Activated gamma-delta T cell (primary cell): Measurements from ENCODE around the gene CORO1C.
"Not testable (repeated sequence)": the region's sequence is repeated elsewhere in the genome, so short reads cannot be mapped to it uniquely, and the experiment has no call there.

Source experiments
- DNase-seq: peaks from one replicate; lab custom pipeline; 2025; lab: John Stamatoyannopoulos, UW

CORO1C gene

DNA sequence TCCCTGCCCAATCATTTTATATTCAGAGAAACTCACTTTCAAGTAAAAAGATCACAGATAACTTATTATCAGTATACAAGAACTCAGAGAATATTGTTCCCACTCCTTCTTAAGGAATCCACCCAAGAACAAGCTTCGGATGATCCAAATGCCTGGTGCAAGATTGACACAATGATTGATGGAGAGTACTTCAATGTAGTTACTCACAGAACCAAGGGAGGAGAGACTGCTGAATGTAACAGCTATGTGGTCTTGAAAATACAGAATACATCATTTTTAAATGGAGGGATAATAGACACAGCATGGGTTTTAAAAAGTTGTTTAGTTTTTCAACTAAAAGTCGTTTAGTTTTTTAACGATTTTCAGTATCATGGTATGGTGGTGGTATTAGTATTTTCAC is 59.3 kb downstream of the CORO1C start:
- DNase-seq, result no peak

DNA sequence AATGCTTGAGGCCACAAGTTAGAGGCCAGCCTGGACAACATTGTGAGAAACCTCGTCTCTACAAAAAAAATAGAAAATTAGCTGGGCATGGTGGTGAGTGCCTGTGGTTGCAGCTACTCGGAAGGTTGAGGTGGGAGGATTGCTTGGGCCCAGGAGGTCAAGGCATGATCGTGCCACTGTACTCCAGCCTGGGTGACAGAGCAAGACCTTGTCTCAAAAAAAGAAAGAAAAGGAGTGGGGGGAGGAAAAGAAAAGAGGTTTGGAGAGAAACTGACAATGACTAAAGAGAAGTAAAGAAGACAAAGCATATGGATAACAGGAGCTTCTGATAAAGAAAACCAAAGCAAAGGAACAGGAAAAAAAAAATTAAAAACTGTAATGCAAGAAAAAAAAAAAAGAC is 60.2 kb downstream of the CORO1C start:
- DNase-seq, result no peak

DNA sequence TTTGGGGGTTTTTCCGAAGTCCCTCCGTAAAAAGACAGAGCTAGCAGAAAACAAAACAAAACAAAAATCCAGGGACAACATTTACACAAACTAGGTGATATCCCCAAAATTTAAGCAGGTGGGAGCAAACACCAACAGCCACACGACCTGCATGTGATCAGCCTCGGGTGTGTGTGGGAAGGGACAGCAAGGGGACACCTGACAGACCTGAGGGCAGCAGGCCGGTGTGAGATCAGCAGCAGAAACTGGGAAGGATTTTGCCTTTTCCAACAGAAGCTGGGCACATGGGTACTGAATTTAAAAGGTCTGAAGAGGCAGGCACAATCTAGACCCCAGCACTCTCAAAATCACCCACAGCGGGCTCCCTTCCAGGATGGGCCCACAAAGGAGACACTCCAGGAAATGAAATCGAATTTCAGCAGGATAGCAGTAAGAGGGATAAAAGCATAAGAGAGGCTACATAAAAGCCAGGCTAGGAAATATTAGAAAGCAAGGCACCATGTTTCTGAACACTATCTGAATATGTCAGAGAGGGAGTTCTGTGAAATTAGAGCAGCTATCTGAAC is 61.2 kb downstream of the CORO1C start:
- DNase-seq, result no peak

DNA sequence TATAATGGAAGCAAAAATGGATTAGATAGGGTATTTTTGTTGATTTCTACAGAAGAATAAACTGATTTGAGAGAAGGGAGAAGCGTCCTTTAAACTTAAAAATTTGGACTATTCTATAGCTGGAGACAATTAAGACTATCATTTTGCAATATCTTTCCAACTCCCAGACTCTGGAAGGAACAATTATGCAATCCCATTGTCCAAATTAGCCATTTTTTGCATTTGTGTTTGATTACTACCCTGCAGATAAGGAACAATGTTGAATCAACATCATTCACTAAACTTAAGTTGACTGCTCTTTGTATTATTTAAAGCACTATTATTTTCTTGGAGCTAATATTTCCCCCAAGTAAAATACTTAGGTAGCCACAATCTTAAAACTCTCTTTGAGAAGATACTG is 62.8 kb downstream of the CORO1C start:
- no peak for DNase-seq

DNA sequence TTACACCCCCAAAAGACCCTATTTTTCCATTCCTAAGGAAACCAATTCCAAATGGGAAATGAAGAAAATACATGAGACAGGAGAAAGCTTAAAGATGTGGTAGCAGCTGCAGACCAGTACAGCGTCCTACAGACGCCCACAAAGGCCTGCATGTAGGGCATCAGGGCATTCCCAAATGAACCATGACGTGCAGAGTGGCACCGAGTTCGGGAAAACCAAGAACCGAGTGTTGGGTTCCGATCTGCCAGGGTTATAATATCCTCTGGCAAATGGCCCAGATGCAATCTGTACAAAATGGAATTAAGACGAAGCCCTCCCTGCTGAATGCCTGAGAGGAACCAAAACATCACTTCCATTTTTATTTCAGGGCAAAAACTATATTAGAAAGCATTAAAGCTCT is 63.3 kb downstream of the CORO1C start:
- no peak for DNase-seq

DNA sequence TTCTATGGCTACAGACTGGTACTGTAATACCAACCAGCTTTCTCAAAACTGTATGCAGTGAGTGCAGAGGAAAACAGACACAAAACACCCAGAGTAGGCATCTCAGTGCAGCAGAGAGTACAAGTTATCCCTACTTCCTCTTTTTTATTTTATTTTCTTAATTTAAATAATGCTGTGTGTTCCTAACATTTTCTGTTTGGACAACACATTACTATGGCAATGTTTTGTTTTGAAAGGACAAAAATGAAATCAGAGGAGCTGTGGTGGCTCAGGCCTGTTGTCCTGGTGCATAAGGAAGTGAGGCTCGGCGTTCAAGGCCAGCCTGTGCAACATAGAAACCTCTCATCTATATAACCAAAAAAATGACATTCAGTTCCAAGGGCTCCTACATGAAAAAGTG is 64.0 kb downstream of the CORO1C start:
- no peak for DNase-seq

- no peak for DNase-seq
These were observed 64.9 kb downstream of the CORO1C start for GRCh38 chr12:108666401-108666881.

DNA sequence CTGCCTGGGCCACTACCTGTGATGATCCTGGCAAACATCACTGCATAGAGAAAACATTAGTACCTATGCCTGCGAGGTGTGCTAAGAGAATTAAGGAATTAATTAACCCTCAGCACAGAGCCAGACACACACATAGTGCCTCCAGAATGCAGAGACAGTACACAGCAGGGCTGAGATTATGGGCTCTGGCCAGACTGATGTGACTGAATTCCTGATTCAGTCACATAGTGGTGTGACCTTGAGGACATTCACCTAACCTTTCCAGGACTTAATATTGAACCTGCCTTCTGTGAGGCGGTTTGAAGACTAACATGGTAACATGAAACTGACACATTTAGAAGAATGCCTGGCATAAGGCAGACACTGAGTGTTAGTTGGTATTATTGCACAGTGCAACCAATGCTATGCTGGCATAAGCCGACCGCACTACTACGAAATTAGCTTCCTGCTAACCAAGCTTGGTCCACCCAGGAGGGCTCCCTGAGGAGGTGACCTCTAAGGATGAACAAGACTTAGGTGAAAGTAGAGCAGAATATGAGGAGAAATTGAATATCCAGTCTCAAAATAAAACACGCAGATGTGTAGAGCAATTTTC is 65.6 kb downstream of the CORO1C start:
- no peak for DNase-seq

GRCh38 chr12:108664338-108665258 is 66.7 kb downstream of the CORO1C start:
- DNase-seq, result no peak

DNA sequence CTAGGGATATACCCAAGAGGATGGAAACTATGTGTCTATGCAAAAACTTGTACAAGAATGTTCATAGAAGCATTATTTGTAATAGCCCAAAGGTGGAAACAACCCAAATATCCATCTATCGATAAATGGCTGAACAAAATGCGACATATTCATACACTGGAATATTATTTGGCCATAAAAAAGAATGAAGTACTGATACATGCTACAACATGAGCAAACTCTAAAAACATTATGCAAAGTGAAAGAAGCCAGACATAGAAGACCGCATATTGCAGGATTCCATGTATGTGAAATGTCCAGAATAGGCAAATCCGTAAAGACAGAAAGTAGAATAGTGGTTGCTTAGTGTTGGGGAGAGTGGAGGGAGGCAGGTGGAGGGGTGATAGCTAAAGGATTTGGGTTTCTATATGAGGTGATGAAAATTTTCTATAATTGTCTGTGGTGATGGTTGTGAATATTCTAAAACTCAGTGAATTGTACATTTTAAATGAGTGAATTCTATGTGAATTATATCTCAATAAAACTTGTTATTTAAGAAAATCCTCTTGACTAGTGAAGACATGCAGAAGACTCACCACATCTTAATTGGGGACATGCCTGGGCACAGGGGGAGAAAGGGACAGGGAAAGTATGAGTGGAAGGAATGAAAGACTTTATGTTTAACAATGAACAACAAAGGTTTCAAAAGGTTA is 67.8 kb downstream of the CORO1C start:
- DNase-seq, result no peak

DNA sequence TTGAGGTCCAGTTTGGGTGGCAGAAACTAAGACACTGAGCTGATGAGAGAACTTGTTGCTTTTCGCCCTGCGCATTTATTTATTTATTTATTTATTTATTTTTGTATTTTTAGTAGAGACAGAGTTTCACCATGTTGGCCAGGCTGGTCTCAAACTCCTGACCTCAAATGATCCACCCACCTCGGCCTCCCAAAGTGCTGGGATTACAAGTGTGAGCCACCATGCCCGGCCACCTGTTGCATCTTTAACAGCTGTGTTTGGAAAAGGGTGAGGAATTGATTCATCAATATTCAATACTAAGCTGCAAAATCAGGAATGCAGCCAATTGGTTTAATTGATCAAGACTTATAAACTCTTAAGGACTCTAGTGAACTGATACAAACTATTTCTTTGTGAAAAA is 73.2 kb downstream of the CORO1C start:
- not testable (repeated sequence) for DNase-seq

DNA sequence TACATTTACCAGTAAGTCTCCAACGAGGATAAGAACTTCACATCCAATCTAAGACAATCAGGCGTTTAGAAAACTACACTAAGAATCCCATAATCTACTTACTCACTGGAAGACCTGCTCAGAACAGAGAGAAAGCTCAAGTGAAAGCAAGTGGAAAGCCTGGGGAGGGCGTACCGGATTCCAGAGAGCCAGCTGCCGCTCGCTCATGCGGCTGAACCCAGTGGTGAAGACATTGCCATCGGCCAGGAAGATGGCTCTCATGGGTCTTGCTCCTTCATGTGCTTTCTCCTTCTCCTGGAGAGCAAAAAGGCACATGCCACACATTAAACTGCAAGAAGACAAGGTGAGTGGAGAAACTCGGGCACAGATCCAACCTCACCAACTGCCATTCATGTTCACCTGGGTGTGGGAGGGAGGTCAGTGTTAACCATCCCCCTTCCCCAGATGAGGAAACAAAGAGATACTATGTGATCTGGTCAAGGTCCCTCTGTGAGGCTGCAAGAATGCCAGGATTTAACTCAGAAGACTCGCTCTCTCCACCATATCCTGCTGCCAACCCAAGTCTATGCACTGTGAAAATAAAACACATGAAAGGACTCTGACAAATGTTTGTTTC is 74.1 kb downstream of the CORO1C start:
- no peak for DNase-seq

GRCh38 chr12:108656247-108656646 is 75.1 kb downstream of the CORO1C start:
- not testable (repeated sequence) for DNase-seq

GRCh38 chr12:108655812-108656175 is 75.5 kb downstream of the CORO1C start:
- not testable (repeated sequence) for DNase-seq

- DNase-seq, result not testable (repeated sequence)
These were observed 76.7 kb downstream of the CORO1C start for GRCh38 chr12:108654622-108655021.

DNA sequence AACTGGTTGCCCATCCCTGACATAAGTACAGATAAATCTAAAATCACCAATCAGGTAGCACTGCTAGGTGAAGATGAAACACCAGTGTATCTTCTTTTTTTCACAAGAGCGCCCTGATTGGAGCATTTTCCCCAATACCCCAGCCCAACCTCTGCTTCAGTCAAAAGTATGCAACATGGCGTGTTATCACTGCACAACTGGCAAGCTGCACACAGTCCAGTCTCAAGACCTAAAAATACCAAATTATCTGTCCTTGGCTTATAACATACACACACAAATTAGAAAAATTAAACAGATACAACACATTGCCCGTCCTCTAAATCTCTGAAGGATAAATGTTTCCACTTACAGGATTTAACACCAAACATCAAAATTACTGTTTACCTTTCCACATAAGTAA is 77.4 kb downstream of the CORO1C start:
- DNase-seq, result no peak

DNA sequence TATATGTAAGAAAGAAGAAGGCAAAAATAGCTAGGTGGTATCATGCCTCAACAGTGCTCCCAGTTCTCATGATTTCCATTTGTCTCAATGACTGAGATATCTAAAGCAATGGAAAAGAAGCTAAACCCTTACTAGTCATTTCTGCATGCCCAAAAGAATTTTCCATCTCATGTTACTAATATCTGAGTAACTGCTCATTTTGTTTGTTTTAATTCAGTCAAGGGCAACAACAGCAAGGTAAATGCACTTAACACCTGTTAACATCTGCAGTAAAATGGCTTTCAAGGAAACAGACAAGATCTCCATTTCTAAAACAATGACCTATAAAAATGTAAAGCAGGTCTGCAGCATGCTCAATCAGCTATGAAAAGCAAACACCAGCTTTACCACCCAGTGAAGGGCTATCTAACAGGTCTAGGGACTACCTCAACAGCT is 78.2 kb downstream of the CORO1C start:
- no peak for DNase-seq

DNA sequence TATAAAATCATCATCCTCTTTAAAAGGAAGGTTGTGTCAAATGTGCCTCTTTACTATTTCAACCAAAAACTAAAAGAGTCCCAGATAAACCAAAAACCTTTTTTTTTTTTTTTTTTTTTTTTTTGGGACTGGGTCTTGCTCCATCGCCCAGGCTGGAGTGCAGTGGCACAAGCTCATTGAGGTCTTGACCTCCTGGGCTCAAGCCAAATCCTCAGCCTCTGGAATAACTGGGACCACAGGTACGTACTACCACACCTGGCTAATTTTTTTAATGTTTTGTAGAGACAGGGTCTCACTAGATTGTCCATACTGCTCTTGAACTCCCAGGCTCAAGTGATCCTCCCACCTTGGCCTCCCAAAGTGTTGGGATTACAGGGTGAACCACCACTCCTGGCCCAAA is 81.2 kb downstream of the CORO1C start:
- DNase-seq, result no peak

GRCh38 chr12:108649669-108650068 is 81.6 kb downstream of the CORO1C start:
- DNase-seq, result no peak

GRCh38 chr12:108649126-108649525 is 82.2 kb downstream of the CORO1C start:
- DNase-seq, result no peak

GRCh38 chr12:108648371-108648770 is 82.9 kb downstream of the CORO1C start:
- no peak for DNase-seq
